ENCODE measurements around the gene CRADD.
"Not testable (repeated sequence)": the region's sequence is repeated elsewhere in the genome, so short reads cannot be mapped to it uniquely, and the experiment has no call there.

Gene CRADD

GRCh38 chr12:93753285-93753684 is 76.1 kb downstream of the CRADD start:
- ChIA-PET CTCF (no interaction called here), POLR2A (ENCODE audit: low non-redundant PET) (no interaction called here)
- DNase-seq (ENCODE audit: low spot score), result no peak
- TF ChIP-seq CTCF (conservative IDR thresholded peaks at IDR 0.05; ENCODE audit: low read depth), result no peak
- H3K27ac ChIP-seq, result no peak overlapping the region

- ChIA-PET POLR2A (ENCODE audit: low non-redundant PET) (no interaction called here), CTCF (no interaction called here)
- H3K27ac ChIP-seq, result no peak overlapping the region
- no peak for DNase-seq (ENCODE audit: low spot score)
- TF ChIP-seq CTCF (conservative IDR thresholded peaks at IDR 0.05; ENCODE audit: low read depth), result no peak
Measured at GRCh38 chr12:93753838-93754429, 76.8 kb downstream of the CRADD start.

- CTCF ChIA-PET; DNase-seq (ENCODE audit: low spot score); POLR2A ChIA-PET (ENCODE audit: low non-redundant PET); H3K27ac ChIP-seq: not testable (repeated sequence)
Measured at GRCh38 chr12:93754859-93755258, 77.7 kb downstream of the CRADD start.

- POLR2A ChIA-PET (ENCODE audit: low non-redundant PET), result interaction anchor here (0.6 kb wide), 1 partner anchor 14 kb away, joined by 3 read pairs; no protein-coding TSS in a partner anchor
- CTCF ChIA-PET, result no interaction called here
- DNase-seq (ENCODE audit: low spot score), result no peak
- no peak overlapping the region for H3K27ac ChIP-seq
- TF ChIP-seq CTCF (conservative IDR thresholded peaks at IDR 0.05; ENCODE audit: low read depth), result no peak
Measured at GRCh38 chr12:93756288-93756687, 79.1 kb downstream of the CRADD start.

- H3K27ac ChIP-seq, result no peak overlapping the region
- POLR2A ChIA-PET (ENCODE audit: low non-redundant PET), result no interaction called here
- TF ChIP-seq CTCF (conservative IDR thresholded peaks at IDR 0.05; ENCODE audit: low read depth), result no peak
- DNase-seq (ENCODE audit: low spot score), result no peak
- CTCF ChIA-PET, result interaction anchor here (1.1 kb wide), 1 partner anchor 344 kb away, joined by 3 read pairs; no protein-coding TSS in a partner anchor
Measured at GRCh38 chr12:93757792-93758694, 80.9 kb downstream of the CRADD start.

- TF ChIP-seq CTCF (conservative IDR thresholded peaks at IDR 0.05; ENCODE audit: low read depth), result no peak
- DNase-seq (ENCODE audit: low spot score), result no peak
- ChIA-PET POLR2A (ENCODE audit: low non-redundant PET) (no interaction called here), CTCF (interaction anchor here (1.1 to 1.5 kb wide), 2 partner anchors 17 to 343 kb away, joined by 3 to 4 read pairs; no protein-coding TSS in a partner anchor)
- H3K27ac ChIP-seq, result no peak overlapping the region
Measured at GRCh38 chr12:93758801-93759373, 81.7 kb downstream of the CRADD start.
